ENCODE data around the gene MASTL. TPM values are rescaled to one million over a fixed set of nuclear protein-coding genes. Genes with fewer than 3 reads are reported as not detected.
"Not testable (repeated sequence)": the region's sequence is repeated elsewhere in the genome, so short reads cannot be mapped to it uniquely, and the experiment has no call there.

MASTL gene
- polyA plus RNA-seq (2014; cell fraction: cytosol; rRNA removed) = 34.8 and 39.3 TPM in 2 replicates
- polyA plus RNA-seq (2014; cell fraction: nucleus; rRNA removed) = 20.9 and 22.1 TPM in 2 replicates

- DNase-seq (ENCODE audit: low spot score) = peak; percentile 84
Observed at GRCh38 chr10:27155066-27155754, at the start of gene MASTL. Gene MASTL, plus strand, starts transcription at chr10:27155352. Its CDS starts 75 bp downstream, at chr10:27155427.

- no peak for DNase-seq (ENCODE audit: low spot score)
Observed at GRCh38 chr10:27108165-27108564, 47.0 kb upstream of the MASTL start.

DNA sequence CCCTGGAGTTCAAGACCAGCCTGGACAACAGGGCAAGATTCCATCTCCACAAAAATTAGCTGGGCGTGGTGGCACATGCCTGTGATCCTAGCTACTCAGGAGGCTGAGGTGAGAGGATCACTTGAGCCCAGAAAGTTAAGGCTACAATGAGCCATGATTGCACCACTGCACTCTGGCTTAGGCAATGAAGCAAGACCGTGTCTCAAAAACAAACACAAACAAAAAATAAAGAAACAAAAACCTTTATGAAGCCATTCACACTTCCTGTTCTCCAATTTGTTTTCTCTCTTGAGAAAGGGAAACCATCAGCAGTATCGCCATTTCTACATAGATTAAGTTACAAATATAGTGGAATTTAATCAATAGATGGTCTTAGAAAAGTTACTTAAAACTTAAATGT lies 20.8 kb upstream of the MASTL start:
- DNase-seq (ENCODE audit: low spot score) = no peak

DNA sequence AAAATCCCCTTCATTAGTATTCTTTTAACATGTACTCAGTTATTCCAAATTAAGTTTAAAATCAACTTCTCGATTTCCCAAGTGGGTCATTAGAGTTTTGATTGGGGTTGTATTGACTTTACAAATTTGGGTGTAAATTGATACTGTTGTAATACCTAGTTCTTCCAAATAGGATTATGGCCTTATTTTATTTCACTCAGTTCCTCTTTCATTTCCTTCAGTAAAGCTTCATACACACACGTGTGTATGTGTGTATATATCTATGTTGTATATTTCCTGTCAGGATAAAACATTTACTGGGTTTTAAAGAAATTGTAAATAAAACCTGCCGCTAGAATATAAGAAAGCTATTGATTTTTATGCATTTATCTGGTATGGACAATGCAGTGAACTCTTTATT lies 16.9 kb upstream of the MASTL start:
- no peak for DNase-seq (ENCODE audit: low spot score)

DNA sequence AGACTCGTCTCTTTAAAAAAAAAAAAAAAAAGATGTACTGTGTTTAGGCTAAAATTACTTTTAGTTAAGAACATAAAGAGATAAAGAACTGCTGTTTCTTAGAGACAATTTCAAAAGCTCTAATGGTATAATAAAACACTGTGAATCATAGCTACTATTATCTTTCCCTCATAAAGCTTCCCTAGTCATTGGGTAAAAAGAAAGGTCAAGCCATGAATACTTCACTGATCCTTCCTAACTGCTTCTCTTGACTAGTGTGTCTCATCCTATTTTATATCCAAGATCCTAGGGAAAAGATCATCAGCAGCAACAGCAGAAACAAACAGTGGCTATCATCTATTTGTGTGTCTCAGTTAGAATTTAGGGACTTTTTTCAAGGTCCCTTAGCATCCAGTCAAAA lies 11.5 kb upstream of the MASTL start:
- DNase-seq (ENCODE audit: low spot score) = no peak

DNA sequence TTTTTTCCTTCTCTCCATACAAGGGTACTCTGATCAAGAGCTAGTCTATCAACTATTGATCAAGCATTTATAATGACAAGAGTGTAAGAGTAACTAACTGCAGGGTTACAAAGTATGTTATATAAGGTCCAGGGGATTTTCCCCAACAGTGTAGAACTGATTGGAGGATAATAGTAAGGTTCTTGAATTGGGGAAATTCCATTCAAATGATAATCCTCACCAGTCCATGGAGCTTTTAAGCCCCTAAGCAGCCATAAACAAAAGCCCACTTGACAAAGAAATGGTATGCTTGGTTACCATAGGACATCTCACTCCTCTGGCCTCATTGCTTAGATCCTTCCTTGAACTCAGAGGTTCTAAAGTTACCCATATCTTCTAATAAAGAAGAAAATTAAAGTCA lies 9.2 kb upstream of the MASTL start:
- DNase-seq (ENCODE audit: low spot score) = no peak

- DNase-seq (ENCODE audit: low spot score) = no peak
Observed at GRCh38 chr10:27147701-27148100, 7.5 kb upstream of the MASTL start.

DNA sequence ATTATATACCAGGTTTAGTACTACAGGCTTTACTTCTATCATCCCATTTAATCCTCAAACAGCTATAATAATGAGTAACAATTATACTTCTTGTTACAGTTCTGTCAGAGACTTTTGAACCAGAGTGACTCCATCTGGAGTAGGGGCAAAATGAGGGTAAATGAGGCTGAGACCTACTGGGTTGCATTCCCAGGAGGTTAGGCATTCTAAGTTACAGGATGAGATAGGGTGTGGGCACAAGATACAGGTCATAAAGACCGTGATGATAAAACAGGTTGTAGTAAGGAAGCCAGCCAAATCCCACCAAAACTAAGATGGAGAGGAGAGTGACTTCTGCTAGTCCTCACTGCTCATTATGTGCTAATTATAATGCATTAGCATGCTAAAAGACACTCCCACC lies 4.9 kb upstream of the MASTL start:
- DNase-seq (ENCODE audit: low spot score) = no peak

GRCh38 chr10:27152687-27153086 lies 2.5 kb upstream of the MASTL start:
- no peak for DNase-seq (ENCODE audit: low spot score)

- no peak for DNase-seq (ENCODE audit: low spot score)
Observed at GRCh38 chr10:27153329-27153728, 1.8 kb upstream of the MASTL start.

DNA sequence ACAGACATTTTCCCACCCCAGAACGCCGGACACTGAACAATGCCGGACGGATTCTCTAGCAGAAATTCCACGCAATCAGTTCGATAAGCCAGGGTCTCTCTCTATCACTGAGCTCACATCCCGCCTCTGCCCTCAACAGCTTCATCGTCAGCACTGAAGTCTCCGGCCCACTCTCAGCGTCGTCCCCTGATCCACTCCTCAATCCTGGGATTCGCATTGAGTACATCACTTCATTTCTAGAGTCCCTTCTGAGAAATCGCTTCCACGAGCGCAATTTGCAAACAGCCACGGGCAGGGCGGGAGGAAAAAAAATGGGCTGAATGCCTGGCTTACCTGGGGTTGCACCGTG lies 1.3 kb upstream of the MASTL start:
- DNase-seq (ENCODE audit: low spot score) = no peak

- not testable (repeated sequence) for DNase-seq (ENCODE audit: low spot score)
Observed at GRCh38 chr10:27156566-27156965, 1.4 kb downstream of the MASTL start.

DNA sequence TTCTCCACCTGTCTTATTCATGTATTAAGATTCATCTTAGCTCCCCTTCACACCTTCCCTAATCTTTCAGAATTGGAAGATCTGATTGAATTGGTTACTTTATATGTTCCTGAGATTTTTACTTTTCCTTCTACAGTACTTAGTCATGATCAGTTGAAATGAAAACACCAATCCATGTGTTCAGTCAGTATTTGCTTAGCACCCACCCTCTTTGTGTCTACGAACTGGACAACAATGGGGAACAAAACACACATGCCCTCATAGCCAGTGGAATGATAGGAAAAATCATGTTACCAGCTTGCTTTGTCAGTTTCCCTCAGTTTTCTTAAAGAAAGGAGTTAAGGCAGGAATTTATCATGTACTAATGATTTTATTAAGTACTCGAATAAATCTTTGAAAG lies 2.0 kb downstream of the MASTL start:
- no peak for DNase-seq (ENCODE audit: low spot score)

DNA sequence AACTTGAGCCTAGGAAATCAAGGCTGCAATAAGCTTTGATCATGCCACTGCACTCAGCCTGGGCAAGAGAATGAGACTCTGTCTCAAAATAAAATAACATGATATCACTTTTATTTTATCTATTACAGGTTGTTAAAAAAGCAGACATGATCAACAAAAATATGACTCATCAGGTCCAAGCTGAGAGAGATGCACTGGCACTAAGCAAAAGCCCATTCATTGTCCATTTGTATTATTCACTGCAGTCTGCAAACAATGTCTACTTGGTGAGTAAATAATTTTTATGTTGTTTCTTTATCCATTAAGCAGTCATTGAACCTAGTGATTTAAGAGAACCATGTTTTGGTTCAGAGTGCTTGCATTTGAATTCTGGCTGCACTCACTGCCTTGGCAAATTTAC lies 3.3 kb downstream of the MASTL start:
- DNase-seq (ENCODE audit: low spot score) = no peak

DNA sequence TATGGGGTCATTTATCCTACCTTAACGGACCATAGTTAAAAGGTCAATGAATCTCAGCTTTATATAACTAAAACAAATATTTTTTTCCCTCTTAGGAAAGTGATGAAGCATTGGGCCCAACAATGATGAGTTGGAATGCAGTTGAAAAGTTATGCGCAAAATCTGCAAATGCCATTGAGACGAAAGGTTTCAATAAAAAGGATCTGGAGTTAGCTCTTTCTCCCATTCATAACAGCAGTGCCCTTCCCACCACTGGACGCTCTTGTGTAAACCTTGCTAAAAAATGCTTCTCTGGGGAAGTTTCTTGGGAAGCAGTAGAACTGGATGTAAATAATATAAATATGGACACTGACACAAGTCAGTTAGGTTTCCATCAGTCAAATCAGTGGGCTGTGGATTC lies 14.7 kb downstream of the MASTL start:
- DNase-seq (ENCODE audit: low spot score) = no peak

DNA sequence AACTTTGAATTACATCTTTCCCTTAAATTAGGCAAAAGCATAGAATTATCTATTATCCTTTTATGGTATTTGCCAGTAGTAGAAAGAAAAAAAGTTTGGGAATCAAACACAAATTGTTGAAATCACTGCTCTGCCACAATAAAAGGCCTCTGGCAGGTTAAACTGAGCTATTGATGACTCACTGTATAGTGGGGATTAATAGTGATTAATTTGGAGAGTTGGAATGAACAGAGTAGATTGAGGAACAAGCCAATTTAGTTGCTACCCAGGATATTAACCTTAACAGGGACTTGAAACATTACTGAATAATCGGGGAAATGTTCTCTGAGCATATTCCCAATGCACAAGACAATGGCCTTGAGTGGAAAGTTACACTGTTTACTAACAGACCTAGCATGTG lies 33.1 kb downstream of the MASTL start:
- no peak for DNase-seq (ENCODE audit: low spot score)

DNA sequence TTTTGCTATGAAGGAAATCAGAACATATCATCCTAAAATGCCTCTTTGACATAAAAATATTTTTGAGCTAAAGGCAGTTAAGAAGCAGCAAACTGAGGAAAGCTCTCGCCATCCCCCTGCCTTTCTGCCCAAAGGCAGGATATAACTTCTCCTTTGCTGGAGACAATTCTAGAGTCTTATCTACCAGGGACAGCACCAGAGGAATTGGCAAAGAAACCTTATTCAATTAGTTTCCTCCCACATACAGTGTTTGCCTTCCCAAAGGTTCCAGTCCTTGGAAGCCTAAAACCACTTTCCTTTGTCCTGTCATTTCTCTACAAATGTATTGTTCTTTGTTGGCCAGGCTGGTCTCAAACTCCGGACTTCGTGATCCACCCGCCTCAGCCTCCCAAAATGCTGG lies 33.7 kb downstream of the MASTL start:
- DNase-seq (ENCODE audit: low spot score) = no peak

DNA sequence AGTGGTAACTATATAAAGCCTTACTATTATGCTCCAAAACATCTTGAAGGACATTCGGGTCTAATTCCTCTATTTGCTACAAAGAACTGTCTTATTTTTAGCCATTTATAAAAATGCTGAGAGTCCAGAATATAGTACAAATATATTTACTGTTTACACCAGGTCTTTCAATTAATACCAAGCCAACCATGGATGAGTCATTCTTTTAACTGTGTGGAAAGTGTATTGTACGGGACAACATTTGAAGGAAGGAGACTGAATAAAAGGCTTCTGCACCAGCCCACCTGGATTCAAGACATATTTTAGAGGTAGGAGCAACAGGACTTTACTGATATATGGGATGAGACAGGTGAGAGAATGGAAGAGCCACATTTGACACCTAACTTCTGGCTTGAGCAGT lies 35.4 kb downstream of the MASTL start:
- DNase-seq (ENCODE audit: low spot score) = no peak

GRCh38 chr10:27192284-27192683 lies 37.1 kb downstream of the MASTL start:
- DNase-seq (ENCODE audit: low spot score) = no peak

DNA sequence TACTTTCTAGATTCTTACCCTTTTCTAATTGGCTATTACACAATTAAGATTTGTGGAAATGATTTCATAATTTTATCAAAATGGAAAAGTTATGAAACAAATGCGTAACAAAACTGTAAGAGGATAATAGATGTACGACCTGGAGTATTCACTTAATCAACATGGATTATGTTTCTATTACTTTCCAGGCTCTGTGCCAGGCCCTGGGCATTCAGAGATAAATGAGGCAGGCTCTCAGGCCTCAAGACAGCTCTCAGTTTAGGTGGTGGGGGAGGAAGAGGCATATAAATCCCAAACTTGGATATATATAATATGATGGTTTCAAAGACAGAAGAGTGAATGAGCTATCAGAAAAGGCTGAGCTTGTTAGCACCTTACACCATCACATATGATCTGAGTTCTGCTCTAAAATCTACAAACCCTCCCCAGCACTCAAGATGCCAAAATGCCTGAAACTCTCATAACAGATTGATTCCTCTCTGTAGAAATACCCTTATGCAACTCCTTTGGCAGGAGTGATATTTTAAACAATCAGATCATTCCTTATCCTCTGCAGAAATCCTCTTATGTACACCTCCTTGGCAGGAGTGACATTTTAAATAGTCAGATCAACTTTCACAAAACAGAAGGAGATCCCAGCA lies 42.9 kb downstream of the MASTL start:
- no peak for DNase-seq (ENCODE audit: low spot score)

GRCh38 chr10:27203806-27204205 lies 48.7 kb downstream of the MASTL start:
- no peak for DNase-seq (ENCODE audit: low spot score)

DNA sequence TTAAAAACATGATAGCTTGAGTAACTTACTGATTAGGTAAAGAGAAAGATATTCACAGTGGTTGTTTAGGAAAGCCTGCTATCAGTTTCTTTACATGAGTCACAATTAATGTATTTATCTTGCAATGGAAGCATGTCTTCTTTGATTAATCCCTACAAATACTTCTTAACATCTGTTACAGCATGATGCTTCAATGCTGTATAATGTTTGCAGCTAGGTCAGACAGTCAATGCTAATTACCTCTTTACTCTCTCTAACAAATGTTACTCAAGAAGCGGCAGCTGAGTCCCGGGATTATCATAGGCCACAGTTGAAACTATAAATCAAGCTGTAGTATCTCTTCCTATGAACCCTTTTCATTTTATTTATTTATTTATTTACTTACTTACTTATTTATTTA lies 52.2 kb downstream of the MASTL start:
- no peak for DNase-seq (ENCODE audit: low spot score)

DNA sequence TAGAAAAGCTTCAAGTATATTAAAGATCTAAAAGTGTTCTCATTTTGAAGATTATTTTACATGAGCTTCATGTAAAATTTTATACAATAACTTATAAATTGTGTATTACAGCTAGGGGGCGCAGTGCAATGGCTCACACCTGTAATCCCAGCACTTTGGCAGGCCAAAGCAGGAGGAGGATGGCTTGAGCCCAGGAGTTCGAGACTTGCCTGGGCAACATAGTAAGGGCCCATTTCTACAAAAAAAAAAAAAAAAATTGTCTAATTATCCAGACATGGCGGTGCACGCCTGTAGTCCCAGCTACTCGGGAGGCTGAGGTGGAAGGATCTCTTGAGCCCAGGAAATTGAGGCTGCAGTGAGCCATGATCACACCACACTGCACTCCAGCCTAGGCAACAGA lies 68.8 kb downstream of the MASTL start:
- DNase-seq (ENCODE audit: low spot score) = peak; percentile 13

All from SK-N-DZ (cell line).